ENCODE results near the gene SOAT2.

Gene SOAT2, protein sequence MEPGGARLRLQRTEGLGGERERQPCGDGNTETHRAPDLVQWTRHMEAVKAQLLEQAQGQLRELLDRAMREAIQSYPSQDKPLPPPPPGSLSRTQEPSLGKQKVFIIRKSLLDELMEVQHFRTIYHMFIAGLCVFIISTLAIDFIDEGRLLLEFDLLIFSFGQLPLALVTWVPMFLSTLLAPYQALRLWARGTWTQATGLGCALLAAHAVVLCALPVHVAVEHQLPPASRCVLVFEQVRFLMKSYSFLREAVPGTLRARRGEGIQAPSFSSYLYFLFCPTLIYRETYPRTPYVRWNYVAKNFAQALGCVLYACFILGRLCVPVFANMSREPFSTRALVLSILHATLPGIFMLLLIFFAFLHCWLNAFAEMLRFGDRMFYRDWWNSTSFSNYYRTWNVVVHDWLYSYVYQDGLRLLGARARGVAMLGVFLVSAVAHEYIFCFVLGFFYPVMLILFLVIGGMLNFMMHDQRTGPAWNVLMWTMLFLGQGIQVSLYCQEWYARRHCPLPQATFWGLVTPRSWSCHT

DNA sequence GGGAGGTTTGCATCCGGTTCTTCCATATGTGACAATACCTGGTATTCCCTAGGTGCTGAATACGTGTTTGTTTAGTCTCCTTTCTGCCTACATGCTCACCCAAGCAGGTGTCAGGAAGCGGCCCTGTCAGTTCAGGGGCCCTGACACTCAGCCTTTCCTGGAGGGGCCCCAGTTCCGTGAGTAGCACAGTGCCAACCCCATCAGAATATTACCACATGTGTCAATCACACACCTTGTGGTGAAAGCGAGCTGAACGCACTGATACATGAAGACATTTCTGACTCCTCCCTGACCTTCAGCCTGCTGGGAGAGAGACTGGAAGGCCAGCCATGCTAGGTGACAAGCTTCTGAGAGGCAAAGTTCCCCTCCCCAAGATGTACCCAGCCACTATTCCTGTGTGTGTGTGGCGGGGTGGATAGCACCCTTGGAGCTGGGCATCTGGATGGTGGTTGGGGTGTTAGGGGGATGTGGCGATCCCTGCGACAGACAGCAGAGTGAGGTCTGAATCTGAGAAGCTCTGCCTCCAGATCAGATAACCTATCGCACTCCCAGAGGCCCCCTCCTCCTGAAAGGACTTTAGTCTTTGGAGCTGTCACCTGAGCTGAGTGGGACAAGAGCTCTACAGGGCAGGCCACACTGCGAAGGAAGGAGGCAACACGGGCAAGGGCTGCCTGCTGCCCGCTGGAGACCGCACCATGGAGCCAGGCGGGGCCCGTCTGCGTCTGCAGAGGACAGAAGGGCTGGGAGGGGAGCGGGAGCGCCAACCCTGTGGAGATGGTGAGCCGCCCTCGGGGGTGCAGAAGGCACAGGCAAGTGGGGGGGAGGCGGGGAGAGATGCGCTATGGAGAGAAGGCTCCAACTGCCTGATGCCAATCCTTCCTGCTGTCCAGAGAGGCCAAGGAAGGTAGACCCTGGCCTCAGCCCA, at the start of gene SOAT2:
Gene SOAT2 (plus strand): TSS at position 604 of the 925 bp plus-strand sequence. CDS start 92 bp downstream, at position 696.
- peak; percentile 15 for DNase-seq (ENCODE audit: low spot score)

DNA sequence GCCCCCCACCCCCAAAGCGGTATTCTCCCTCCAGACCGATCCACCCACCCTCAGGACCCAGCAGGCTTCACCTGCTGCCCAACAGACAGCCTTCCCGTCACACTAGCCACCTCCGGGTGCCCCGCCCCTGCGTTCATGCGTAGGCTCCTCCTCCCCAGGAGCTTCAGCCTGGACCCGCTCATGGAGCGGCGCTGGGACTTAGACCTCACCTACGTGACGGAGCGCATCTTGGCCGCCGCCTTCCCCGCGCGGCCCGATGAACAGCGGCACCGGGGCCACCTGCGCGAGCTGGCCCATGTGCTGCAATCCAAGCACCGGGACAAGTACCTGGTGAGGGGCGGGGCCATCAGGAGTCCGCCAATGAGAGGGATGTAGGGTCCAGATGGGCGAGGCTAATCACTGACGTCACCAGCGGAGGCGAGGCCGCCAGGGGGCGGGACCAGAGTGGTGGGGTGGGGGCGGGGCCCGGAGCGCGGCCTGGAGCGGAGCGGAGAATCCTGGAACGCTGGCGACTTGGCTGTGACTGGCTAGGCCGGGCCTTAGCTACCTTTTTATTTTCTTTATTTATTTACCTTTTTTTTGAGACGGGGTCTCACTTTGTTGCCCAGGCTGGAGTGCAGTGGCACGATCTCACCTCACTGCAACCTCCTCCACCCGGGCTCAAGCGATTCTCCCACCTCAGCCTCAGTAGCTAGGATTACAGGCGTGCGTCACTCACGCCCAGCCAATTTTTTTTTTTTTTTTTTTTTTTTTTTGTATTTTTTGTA, 49.0 kb upstream of the SOAT2 start:
- DNase-seq (ENCODE audit: low spot score) = peak; percentile 93

DNA sequence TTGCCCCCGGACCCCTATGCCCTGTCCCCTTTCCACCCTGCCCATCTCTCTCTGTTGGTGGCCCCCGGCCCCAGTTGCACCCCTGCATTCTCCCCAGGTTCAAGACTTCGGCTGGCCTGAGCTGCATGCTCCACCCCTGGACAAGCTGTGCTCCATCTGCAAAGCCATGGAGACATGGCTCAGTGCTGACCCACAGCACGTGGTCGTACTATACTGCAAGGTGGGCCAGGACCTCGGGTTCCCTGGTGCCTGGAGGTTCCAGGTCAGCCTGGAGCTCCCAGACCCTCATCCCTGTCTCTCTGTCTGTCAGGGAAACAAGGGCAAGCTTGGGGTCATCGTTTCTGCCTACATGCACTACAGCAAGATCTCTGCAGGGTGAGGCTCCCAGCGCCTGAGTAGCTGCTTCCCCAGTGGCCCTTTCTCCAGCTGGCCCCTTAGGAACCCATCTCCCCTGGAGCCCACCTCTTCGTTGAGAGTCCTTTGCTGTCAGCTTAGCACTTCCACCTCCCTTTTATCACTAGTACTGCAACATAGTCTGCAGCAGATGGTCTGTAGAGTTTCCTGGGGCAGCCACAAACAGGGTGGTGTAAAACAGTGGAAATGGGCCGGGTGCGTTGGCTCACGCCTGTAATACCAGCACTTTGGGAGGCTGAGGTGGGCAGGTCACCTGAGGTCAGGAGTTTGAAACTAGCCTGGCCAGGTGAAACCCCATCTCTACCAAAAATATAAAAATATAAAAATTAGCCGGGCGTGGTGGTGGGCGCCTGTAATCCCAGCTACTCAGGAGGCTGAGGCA, 47.6 kb upstream of the SOAT2 start:
- DNase-seq (ENCODE audit: low spot score) = no peak

DNA sequence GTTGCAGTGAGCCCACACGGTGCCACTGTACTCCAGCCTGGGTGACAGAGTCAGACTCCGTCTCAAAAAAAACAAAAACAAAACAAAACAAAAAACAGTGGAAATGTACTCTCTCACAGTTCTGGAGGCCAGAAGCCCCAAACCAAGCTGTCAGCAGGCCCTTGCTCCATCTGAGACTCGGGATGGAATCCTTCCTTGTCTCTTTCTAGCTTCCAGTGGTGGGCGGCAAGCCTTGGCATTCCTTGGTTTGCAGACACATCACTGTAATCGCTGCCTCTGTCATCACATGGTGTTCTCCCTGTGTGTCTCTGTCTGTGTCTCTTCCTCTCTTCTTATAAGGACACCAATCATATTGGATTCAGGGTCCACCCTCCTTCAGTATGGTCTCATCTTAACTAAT, 47.0 kb upstream of the SOAT2 start:
- no peak for DNase-seq (ENCODE audit: low spot score)

DNA sequence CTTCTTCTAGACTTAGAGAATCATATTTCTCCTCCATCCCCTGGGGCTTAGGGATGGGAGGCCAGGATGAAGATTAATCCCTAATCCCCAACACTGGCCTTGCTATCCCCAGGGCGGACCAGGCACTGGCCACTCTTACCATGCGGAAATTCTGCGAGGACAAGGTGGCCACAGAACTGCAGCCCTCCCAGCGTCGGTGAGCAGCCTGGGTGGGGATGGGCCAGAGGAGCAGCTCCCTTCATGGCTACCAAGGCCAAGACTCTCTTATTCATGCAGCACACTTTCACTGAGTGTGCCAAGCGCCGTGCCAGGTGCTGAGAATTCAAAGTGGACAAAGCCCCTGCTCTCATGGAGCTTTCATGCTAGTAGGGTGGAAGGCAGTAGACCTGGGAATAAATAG, 46.4 kb upstream of the SOAT2 start:
- DNase-seq (ENCODE audit: low spot score) = no peak

DNA sequence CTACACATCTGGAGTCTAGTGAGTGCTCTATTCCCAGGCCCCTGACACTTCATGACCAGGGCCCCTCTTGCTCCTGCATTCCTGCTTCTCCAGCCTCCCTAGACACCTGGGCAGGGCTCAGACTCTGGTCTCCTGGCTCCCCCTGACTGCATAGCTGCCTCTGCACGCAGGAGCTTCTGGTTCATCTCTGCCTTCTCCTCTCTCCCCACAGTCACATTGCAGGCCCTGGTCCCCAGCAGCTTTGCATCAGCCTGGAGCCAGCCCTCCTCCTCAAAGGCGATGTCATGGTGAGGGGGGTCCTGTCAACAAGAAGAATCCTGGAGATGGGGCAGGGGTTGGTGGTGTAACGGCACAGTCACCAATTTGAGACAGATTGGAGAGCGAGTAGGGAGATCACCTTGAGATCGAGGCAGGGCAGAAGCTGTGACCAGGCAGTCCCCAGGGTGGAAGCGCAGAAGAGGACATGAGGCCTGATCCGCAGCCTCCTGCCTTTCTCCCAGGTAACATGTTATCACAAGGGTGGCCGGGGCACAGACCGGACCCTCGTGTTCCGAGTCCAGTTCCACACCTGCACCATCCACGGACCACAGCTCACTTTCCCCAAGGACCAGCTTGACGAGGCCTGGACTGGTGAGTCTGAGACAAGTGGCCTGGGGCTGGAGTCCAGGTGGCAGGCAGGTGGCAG, 45.3 kb upstream of the SOAT2 start:
- no peak for DNase-seq (ENCODE audit: low spot score)

DNA sequence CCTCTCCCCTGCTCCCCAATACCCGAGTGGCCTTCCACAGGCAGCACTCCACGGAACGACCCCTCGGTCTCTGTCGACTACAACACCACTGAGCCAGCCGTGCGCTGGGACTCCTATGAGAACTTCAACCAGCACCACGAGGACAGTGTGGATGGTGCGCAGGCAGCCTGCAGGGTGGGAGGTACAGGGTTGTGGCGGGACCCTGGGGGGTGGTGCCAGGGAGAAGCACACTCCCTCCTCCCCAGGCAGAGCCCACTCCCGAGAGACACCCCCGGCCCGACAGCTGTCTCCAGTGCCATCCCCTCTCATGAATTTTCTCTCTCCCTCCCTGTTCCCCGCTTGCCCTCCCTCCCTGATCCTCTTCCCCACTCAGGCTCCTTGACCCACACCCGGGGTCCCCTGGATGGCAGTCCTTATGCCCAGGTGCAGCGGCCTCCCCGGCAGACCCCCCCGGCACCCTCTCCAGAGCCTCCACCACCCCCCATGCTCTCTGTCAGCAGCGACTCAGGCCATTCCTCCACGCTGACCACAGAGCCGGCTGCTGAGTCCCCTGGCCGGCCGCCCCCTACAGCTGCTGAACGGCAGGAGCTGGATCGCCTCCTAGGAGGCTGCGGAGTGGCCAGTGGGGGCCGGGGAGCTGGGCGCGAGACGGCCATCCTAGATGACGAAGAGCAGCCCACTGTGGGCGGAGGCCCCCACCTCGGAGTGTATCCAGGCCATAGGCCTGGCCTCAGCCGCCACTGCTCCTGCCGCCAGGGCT, 44.4 kb upstream of the SOAT2 start:
- no peak for DNase-seq (ENCODE audit: low spot score)

DNA sequence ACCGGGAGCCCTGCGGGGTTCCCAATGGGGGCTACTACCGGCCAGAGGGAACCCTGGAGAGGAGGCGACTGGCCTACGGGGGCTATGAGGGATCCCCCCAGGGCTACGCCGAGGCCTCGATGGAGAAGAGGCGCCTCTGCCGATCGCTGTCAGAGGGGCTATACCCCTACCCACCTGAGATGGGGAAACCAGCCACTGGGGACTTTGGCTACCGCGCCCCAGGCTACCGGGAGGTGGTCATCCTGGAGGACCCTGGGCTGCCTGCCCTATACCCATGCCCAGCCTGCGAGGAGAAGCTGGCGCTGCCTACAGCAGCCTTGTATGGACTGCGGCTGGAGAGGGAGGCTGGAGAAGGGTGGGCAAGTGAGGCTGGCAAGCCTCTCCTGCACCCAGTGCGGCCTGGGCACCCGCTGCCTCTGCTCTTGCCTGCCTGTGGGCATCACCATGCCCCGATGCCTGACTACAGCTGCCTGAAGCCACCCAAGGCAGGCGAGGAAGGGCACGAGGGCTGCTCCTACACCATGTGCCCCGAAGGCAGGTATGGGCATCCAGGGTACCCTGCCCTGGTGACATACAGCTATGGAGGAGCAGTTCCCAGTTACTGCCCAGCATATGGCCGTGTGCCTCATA, 43.7 kb upstream of the SOAT2 start:
- DNase-seq (ENCODE audit: low spot score) = no peak

DNA sequence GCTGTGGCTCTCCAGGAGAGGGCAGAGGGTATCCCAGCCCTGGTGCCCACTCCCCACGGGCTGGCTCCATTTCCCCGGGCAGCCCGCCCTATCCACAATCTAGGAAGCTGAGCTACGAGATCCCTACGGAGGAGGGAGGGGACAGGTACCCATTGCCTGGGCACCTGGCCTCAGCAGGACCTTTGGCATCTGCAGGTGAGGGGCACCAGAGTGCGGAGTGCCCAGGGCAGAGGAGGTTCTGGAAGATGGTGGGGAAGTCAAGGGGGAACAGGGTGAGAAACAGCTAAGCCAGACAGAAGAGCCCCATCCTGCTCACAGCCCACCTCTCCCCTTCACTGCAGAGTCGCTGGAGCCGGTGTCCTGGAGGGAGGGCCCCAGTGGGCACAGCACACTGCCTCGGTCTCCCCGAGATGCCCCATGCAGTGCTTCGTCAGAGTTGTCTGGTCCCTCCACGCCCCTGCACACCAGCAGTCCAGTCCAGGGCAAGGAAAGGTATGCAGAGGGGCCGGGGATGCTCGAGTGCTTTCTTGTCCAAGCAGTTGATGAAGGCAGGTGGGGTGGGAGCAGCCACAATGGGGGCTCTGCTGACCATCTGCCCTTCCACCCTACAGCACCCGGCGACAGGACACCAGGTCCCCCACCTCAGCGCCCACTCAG, 43.1 kb upstream of the SOAT2 start:
- DNase-seq (ENCODE audit: low spot score) = no peak

DNA sequence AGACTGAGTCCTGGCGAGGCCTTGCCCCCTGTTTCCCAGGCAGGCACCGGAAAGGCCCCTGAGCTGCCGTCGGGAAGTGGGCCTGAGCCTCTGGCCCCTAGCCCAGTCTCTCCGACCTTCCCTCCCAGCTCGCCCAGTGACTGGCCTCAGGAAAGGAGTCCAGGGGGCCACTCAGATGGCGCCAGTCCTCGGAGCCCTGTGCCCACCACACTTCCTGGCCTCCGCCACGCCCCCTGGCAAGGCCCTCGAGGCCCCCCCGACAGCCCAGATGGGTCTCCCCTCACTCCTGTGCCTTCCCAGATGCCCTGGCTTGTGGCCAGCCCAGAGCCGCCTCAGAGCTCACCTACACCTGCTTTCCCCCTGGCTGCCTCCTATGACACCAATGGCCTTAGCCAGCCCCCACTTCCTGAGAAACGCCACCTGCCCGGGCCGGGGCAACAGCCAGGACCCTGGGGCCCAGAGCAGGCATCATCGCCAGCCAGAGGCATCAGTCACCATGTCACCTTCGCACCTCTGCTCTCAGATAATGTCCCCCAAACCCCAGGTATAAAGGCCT, 42.5 kb upstream of the SOAT2 start:
- DNase-seq (ENCODE audit: low spot score) = no peak

DNA sequence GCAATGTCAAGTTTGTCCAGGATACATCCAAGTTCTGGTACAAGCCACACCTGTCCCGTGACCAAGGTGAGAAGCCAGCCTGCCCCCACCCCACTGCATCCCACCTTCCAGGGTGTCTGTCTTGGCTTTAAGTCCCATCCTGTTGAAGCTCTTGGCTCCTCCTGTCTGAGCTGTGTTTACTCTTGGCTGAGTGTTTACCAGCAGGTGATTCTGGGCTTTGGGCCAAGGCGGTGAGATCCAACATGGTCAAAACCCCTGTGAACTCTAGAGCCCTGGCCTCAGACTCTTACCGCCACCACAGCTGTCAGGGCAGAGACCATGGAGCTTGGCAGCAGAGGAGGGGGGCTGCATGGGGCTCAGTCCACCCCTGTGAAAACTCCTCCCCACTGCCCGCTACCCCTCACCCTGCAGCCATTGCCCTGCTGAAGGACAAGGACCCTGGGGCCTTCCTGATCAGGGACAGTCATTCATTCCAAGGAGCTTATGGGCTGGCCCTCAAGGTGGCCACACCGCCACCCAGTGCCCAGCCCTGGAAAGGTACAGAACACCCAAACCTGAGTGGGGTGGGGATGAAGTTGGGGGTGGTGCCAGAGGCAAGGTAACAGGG, 41.8 kb upstream of the SOAT2 start:
- DNase-seq (ENCODE audit: low spot score) = peak; percentile 68

DNA sequence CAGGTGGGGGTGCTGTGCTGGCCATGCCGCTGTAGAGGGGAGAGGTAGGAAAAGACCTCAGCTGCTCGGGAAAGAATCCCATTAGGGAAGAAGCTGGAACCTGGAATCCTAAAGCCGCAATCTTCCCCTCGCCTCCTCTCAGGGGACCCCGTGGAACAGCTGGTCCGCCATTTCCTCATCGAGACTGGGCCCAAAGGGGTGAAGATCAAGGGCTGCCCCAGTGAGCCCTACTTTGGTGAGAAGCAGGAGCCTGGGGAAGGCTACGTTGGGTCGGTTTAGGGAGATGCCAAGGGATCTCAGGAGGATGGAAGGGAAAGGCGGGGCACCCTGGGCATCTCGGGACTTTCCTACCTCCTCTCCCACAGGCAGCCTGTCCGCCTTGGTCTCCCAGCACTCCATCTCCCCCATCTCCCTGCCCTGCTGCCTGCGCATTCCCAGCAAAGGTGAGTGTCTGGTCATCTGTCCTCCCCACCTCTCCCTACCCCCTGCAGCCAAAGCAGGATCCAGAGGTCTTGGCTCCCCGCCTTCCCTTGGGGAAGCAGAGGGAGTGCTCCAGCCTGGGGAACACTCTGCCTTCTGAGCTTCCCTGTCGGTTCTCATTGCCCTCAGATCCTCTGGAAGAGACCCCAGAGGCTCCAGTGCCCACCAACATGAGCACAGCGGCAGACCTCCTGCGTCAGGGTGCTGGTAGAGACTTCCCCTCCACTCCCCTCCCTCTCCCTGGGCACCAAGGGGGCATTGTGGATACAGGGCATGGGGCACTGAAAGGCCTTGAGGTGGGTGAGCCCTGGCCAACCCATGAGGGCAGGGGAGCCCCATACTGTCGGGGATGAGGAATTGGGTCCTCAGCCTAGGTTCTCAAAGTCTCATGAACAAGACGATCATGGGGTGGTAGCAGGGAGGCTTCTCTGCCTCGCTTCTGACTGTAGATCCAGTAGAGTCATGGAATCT, 41.0 kb upstream of the SOAT2 start:
- no peak for DNase-seq (ENCODE audit: low spot score)

DNA sequence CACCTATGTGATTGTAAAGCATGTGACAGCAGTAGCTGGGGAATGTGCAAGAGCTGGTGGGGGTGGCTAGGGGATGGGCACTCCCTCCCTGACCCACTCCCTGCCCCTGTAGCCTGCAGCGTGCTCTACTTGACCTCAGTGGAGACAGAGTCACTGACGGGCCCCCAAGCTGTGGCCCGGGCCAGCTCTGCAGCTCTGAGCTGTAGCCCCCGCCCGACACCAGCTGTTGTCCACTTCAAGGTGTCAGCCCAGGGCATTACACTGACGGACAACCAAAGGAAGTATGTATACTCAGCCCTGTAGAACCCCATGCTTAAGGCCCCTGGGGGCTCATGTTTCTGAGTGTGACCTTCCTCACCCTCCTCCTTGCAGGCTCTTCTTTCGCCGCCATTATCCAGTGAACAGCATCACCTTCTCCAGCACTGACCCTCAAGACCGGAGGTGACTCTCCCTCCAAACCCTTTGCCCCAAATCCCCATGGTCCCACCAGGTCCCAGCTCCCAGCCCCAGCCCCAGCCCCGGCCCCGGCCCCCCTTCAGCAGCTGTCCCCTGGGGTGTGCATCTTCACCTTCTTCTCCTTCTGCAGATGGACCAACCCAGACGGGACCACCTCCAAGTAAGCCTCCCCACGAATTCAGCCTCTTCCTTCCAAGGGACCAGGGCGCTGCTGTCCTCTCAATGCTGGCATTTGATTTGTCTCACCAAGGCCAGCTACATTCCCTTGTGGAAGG, 40.1 kb upstream of the SOAT2 start:
- no peak for DNase-seq (ENCODE audit: low spot score)

DNA sequence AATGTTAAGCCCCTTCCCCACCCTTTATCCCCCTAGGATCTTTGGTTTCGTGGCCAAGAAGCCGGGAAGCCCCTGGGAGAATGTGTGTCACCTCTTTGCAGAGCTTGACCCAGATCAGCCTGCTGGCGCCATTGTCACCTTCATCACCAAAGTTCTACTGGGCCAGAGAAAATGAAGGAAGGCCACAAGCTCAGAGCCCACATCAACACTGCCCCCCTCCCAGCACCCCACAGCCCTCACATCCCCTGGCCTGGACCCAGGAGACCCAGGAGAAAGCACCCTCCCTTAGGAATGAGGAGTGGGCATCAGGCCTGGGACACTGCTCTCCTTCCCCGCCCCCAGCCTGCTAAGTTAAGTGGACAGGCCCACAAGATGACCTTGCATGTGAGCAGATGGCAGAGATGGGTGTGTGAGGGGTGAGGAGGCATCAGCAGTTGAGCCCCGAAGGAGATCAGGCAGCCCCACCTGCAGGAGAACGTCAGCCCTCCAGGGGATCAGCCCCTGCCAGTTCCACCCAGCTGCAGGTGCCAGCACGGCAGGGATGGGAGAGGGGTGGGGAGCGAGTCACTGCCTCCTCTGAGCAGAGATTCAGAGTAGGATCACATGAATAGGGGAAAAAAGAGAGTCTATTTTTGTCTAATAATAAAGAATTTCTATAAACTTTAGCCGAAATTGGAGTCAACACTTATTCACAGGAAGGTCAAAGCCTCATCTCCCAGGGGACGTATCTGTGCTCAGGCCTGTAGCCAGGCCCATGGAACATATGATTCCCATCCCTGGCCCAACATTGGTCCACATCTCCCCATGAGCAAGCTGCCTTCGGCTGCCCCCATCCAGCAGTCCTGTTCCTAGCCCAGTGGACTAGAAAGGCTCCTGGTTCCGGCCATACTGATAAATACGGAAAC, 39.3 kb upstream of the SOAT2 start:
- DNase-seq (ENCODE audit: low spot score) = no peak

All from iPS-NIHi11 (cell line).